Breast epithelium (tissue), 3 donors: ENCODE results near the gene LDLRAD4.

ENCODE experiments used
- POLR2A ChIP-seq: fragments of 450-650 bp; IDR thresholded peaks from one replicate; pipeline ENCODE4 v1.6.1; 2016; ENCODE audit warnings: antibody characterized with exemption, mild to moderate bottlenecking, moderate library complexity
- POLR2AphosphoS5 ChIP-seq, 3 donors: sonication (generic); formaldehyde crosslinking; IDR thresholded peaks; one replicate each; pipeline ENCODE4 v1.6.1; 2017; ENCODE audit warnings: antibody characterized with exemption in 3 of 3
- TF ChIP-seq, protein P1 (sequence below), 3 donors: fragments of 450-650 bp; IDR thresholded peaks; one replicate each; pipeline ENCODE4 v1.5.1; 2016 to 2017; ENCODE audit warnings: antibody characterized with exemption in 3 of 3, mild to moderate bottlenecking in 3 of 3, moderate library complexity in 3 of 3

DNA sequence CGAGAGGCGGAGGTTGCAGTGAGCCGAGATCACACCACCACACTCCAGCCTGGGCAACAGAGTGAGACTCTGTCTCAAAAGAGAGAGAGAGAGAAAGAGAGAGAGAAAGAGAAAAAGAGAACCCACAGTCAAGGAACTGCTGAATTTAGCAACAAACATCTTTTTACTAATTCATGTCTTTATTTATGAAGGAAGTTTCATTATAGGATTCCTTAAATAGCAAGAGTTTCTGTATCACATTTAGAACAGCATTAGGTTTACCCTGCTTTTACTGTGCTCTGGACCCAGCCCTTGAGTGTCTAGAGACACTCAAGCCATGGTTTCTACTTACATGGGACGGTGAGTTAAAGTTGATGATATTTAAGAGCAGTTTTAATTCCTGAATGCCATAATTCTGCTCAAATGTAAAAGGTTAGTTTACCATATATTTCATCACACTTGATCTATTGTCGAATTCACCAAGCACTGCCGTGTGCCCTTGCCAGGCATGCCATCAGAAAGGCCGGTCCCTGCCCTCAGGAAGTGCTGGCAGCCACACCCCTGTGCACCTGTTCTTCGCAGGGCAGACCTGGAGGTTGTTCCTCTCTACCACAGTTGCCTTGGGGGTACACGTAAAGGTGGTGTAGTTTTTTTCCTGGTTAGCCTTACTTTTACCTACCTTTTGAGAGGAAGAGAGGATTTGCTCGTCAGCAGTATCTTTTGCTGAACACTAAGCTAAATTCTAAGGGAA is 153.3 kb downstream of the LDLRAD4 start:
- TF ChIP-seq, protein P1, sequence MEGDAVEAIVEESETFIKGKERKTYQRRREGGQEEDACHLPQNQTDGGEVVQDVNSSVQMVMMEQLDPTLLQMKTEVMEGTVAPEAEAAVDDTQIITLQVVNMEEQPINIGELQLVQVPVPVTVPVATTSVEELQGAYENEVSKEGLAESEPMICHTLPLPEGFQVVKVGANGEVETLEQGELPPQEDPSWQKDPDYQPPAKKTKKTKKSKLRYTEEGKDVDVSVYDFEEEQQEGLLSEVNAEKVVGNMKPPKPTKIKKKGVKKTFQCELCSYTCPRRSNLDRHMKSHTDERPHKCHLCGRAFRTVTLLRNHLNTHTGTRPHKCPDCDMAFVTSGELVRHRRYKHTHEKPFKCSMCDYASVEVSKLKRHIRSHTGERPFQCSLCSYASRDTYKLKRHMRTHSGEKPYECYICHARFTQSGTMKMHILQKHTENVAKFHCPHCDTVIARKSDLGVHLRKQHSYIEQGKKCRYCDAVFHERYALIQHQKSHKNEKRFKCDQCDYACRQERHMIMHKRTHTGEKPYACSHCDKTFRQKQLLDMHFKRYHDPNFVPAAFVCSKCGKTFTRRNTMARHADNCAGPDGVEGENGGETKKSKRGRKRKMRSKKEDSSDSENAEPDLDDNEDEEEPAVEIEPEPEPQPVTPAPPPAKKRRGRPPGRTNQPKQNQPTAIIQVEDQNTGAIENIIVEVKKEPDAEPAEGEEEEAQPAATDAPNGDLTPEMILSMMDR (IDR thresholded peaks at IDR 0.05) = no peak
- TF ChIP-seq POLR2A (no peak), POLR2AphosphoS5 (IDR thresholded peaks at IDR 0.05) (no peak)
